Measurements from ENCODE around the gene BRPF3. TPM values are rescaled to one million over a fixed set of nuclear protein-coding genes. Genes with fewer than 3 reads are reported as not detected.

Gene BRPF3
- total RNA-seq, 1 donor from 2014 or later, result 6.3 TPM

GRCh38 chr6:36235862-36236261, 39.3 kb downstream of the BRPF3 start:
- H3K4me3 ChIP-seq (ENCODE audit: low read depth, low read length), result no peak overlapping the region
- DNase-seq (ENCODE audit: low read depth) (no peak), FAIRE-seq (no peak)
- no peaks in the 10 kb centered on the region for H3K27me3 ChIP-seq (ENCODE audit: control insufficient read depth, insufficient read depth, low read length)
- TF ChIP-seq CTCF (IDR thresholded peaks at IDR 0.05; ENCODE audit: insufficient read depth, low read length, severe bottlenecking), result no peak
- H3K36me3 ChIP-seq (ENCODE audit: control insufficient read depth, insufficient read depth, low read length), result no peaks in the 10 kb centered on the region

- Histone ChIP-seq H3K4me3 (ENCODE audit: low read depth, low read length) (no peak overlapping the region), H3K27me3 (ENCODE audit: control insufficient read depth, insufficient read depth, low read length) (no peaks in the 10 kb centered on the region), H3K36me3 (ENCODE audit: control insufficient read depth, insufficient read depth, low read length) (no peaks in the 10 kb centered on the region)
- FAIRE-seq (no peak), DNase-seq (ENCODE audit: low read depth) (no peak)
- TF ChIP-seq CTCF (IDR thresholded peaks at IDR 0.05; ENCODE audit: insufficient read depth, low read length, severe bottlenecking), result no peak
Observed at GRCh38 chr6:36239774-36240173, 43.2 kb downstream of the BRPF3 start.

- DNase-seq (ENCODE audit: low read depth) (no peak), FAIRE-seq (no peak)
- Histone ChIP-seq H3K4me3 (ENCODE audit: low read depth, low read length) (no peak overlapping the region), H3K36me3 (ENCODE audit: control insufficient read depth, insufficient read depth, low read length) (no peaks in the 10 kb centered on the region), H3K27me3 (ENCODE audit: control insufficient read depth, insufficient read depth, low read length) (no peaks in the 10 kb centered on the region)
- TF ChIP-seq CTCF (IDR thresholded peaks at IDR 0.05; ENCODE audit: insufficient read depth, low read length, severe bottlenecking), result no peak
Observed at GRCh38 chr6:36241728-36242127, 45.2 kb downstream of the BRPF3 start.

GRCh38 chr6:36242161-36242560, 45.6 kb downstream of the BRPF3 start:
- TF ChIP-seq CTCF (IDR thresholded peaks at IDR 0.05; ENCODE audit: insufficient read depth, low read length, severe bottlenecking), result no peak
- H3K27me3 ChIP-seq (ENCODE audit: control insufficient read depth, insufficient read depth, low read length), result no peaks in the 10 kb centered on the region
- H3K36me3 ChIP-seq (ENCODE audit: control insufficient read depth, insufficient read depth, low read length), result no peaks in the 10 kb centered on the region
- H3K4me3 ChIP-seq (ENCODE audit: low read depth, low read length), result no peak overlapping the region
- DNase-seq (ENCODE audit: low read depth), result no peak
- FAIRE-seq, result no peak

GRCh38 chr6:36242626-36243025, 46.1 kb downstream of the BRPF3 start:
- Histone ChIP-seq H3K27me3 (ENCODE audit: control insufficient read depth, insufficient read depth, low read length) (no peaks in the 10 kb centered on the region), H3K4me3 (ENCODE audit: low read depth, low read length) (no peak overlapping the region), H3K36me3 (ENCODE audit: control insufficient read depth, insufficient read depth, low read length) (no peaks in the 10 kb centered on the region)
- FAIRE-seq (no peak), DNase-seq (ENCODE audit: low read depth) (no peak)
- TF ChIP-seq CTCF (IDR thresholded peaks at IDR 0.05; ENCODE audit: insufficient read depth, low read length, severe bottlenecking), result no peak

- no peaks in the 10 kb centered on the region for H3K36me3 ChIP-seq (ENCODE audit: control insufficient read depth, insufficient read depth, low read length)
- no peak overlapping the region for H3K4me3 ChIP-seq (ENCODE audit: low read depth, low read length)
- DNase-seq (ENCODE audit: low read depth) (no peak), FAIRE-seq (no peak)
- H3K27me3 ChIP-seq (ENCODE audit: control insufficient read depth, insufficient read depth, low read length), result no peaks in the 10 kb centered on the region
- no peak for TF ChIP-seq CTCF (IDR thresholded peaks at IDR 0.05; ENCODE audit: insufficient read depth, low read length, severe bottlenecking)
Observed at GRCh38 chr6:36243562-36244212, 47.1 kb downstream of the BRPF3 start.

Data from bronchial epithelial cell (primary cell).